Right kidney (tissue), 1 donor: ENCODE results near the gene APEX1.
"Not testable (repeated sequence)": the region's sequence is repeated elsewhere in the genome, so short reads cannot be mapped to it uniquely, and the experiment has no call there.

Experiments used
- DNase-seq: peaks from one replicate; pipeline ENCODE4 v3.0.0-alpha.2; 2016

The APEX1 gene

DNA sequence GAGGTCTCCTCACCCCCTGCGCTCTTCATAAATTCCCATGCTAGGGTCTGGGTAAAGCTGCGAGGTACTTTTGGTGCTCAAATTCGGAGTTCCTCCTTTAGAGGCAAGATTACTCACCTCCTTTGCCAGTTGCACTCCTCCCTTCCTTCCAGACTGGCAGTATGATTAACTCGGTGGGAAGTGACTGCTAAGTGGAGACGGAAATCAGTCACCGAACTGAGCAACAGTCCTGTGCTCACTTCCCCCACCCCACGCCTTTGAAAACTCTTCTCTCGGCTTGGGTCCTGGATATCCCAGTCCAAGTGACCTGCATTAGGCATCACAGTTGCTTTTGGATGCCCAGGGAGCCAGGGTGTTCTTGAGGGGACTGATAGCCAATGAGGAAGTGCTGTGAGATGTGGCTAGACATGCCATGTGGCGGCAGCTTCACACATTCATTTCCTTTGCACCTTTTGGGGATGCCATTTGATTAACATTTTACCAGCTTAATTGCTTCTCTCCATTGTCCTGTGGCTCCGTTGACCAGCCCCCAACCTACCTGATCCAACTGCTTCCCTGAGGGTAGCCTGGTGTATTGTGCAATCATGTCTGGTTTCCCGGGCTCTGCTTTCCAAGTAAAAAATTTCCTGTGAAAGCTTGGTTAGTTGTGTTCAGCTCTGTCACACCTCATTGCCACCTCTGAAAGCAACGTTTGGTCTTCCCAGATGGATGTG lies 15.0 kb downstream of the APEX1 start:
- DNase-seq, result peak; percentile 53

DNA sequence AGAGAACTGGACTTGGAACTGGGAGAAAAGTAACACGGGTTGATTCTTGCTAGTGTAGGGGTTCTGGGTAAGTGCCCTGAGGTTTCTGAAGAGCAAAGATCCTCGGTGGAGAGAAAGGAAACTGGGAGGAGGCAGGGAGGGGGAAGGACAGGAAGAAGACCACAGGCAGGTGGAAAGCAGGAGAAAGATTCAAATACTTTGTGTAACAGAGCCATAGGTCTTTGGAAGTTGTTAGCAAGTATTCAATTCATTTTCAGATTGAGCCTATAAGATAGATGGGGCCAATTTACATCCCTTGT lies 15.5 kb downstream of the APEX1 start:
- DNase-seq, result no peak

DNA sequence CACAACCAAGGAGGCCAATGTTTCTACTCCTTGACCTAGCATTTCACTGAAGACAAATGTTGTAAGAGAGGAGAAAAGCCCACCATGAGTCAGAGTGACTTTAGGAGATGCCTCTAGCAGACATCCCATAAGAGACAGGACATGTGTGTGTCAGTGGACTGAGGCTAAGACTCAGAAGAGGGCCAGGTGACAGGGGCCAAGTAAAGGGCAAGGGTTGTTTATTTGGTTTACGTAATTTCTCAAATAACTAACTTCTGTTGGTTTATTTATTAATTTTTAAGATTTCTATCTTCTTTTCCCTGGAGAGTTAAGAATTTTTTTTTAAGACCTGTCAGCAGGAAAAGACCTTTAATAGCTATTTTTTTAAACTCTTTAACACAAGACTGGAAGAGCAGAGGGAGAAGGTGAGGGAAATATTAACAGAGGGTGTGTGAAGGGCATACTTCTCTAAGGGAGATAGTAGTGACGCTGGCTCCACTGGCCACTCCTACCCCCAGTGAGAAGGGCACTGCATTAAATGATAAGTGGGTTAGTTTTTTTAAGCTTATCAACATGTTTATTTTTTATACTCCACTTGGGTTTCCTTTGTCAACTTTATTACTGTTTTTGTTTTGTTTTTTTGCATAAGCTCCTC lies 17.6 kb downstream of the APEX1 start:
- DNase-seq, result no peak

DNA sequence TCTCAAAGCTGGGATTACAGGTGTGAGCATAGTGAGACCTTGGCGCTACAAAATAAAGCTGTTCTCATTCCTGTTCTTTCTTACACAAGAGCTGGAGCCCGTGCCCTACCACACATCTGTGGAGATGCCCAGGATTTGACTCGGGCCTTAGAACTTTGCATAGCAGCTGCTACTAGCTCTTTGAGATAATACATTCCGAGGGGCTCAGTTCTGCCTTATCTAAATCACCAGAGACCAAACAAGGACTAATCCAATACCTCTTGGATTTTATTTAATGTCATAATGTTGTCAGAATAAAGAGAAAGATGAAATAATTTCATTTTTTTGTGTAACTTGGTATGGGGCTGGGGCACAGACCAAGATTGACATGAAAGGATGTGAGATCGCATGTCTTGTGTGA lies 21.8 kb downstream of the APEX1 start:
- no peak for DNase-seq

DNA sequence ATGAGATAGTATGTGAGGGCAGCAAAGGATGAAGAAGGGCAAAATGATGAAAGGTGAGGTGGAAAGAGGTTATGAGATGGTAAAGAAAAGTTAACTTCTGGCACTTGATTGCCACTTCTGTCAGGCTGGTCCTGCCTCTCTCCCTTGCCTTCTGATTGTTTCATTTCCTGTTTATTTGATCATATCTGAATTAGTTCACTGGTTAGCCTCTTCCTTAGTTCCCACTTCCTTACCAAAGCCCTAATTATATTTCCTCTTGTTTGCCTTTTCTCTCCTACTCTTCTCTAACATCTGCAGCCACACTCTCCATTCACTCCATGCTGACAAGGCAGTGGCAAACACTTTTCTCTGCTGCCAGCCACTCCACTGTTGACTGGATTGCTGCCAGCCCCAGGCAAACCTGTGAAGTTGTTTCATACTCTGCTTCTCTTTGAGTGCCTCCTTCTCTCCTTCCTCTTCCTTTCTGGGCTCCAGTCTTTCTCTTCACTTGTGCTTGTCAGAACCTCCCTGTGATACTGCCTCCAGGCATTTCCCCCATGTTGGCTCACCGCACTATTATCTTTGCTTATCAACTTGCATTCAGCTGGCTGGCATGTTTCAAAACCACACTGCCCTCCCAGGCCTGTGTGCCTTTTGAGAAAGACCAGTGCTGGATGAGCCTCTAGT lies 22.3 kb downstream of the APEX1 start:
- DNase-seq, result no peak

DNA sequence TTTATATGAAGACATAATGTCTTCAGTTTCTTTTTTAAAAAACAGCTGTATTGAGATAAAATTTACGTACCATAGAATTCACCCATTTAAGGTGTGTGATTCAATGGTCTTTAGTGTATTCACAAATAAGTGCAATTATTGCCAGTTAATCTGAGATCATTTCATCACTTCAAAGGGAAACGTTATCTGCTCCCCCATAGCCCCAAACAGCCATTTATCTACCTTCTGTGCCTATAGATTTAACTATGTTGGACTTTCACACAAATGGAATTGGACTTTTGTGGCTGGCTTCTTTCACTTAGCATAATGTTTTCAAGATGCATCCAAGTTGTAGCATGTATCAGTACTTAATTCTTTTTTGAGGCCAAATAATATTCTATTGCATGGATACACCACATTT lies 23.9 kb downstream of the APEX1 start:
- no peak for DNase-seq

DNA sequence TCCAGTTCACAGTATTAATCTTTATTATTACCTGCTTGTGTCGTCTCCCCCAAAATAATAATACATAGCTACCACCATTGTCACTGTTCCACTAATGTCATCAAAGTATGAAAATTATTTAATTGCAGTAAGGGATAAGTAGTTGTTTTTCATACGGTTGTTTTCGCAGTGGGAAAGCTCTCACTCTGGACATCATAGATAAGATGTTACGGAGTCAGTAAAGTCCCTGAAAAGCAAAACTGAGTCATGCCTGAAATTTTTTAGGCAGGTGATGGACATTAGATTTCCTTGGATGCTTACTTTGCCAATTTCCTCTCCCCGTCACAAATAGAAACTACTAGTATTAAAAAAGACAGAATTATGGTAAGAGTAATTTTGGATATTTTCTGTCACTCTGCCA lies 27.4 kb downstream of the APEX1 start:
- no peak for DNase-seq

DNA sequence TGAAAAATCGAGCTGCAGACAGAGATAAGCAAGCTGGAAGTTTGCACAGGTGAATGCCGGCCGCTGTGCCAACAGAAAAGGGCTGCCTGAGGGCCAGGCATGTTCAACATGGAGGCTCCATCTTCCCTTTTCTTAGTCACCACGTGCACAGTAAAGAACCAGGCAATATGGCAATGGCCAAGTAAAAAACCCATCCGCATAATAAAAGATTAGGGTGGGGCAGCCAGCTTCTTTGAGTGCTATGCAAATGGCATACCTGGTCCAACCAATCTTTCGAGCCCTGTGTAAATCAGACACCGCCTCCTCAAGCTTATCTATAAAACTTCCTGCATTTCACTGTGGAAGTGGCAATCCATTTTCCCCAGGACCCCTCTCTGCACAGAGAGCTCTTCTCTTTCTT lies 30.9 kb downstream of the APEX1 start:
- no peak for DNase-seq

DNA sequence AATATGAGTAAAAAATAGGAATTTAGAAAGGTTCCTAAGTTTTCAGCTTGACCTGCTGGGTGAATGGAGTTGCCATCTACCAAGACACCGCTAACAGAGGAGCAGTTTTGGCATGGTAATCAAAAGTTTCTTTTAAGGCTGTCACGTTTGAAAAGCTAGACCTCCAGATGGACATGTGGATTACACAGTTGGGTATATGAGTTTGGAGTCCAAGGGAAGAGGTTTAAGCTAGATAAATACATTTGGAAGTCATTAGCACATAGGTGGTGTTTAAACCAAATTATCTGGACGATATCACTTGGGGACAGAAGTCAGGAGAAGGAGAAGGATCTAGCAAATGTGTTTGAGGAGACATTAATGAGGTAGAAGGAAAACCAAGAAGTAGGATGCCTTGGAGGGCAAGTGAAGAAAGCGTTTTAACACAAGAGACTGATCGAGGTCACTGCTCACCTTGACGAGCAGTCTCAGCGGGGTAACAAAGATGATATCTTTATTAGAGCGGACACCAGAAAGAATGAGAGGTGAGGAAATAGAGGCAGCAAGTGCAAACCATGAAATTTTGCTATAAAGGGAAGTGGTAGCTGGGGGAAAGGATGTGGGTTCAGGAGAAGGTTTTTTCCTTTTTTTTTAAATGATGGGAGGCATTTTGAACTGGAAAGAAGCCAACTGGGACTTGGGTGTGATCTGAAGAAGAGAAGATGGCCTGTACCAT lies 31.8 kb downstream of the APEX1 start:
- DNase-seq, result no peak

DNA sequence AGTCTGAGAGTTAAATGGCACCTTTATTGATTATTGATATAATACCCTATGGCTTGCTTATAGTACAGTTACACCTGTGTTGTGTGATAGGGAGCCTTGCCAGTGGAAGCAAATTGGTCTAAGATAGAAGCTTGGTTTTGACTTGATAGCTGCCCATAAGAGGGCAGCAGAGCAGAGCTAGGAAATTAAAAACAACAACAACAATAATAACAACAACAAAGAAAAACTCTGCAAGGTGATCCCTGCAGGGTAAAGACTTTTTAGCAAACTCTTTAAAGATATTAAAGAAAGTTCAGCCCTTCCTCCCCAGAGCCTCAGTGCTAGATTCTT lies 32.3 kb downstream of the APEX1 start:
- no peak for DNase-seq

DNA sequence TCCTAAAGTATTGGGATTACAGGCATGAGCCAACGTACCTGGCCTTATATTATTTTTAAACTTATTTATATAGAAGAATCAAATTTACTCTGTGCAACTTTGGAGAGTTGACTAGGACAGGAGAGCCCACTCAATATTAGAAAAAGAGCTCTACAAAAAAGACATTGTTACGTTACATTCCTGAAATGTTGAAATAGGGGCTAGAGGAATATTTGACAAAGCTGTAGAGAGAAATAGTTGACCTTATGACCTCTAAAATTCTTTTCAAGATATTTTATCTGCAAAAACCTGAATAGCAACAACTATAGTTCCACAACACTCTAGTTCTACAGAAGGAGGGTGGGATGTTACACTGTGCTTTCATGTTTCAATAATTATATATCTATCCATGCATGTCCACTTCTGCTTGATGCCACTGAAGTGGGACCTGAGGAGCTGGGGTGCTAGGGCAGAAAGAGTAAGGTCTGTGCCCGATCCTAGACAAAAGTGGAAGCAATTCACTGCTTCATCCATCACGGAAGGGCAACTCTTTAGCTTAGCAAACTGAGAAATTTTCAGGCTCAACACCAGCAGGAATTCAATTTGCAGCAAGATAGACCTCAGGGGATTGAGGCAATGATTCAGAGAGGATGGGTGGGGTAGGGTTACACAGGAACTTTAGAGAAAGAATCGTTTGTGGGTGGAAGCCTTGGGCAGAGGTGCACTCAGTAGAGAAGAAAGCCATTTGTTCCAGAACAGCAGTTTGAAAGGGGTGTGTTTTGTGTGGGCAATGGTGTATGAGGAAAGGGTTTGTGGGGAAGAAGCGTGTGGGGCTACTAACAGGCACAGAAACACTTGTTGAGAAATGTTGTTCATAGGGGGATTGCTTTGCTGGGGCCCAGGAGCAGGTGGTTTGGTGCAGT lies 34.3 kb downstream of the APEX1 start:
- DNase-seq, result no peak

DNA sequence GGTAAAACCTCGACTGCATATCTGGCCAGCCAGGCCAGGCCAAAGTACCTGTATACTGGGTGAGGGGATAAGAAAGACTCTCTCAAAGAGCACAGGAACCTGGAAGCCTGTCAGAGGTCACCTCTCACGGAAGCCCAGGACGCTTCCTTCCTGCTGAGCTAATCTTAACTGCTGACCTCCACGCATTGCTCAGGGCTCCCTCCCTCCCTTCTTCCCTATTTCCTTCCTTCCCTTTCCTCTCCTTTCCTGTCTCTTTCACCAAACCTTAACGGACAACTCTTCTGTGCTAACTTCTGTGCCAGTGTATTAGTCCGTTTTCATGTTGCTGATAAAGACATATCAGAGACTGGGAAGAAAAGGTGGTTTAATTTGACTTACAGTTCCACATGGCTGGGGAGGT lies 35.5 kb downstream of the APEX1 start:
- no peak for DNase-seq

DNA sequence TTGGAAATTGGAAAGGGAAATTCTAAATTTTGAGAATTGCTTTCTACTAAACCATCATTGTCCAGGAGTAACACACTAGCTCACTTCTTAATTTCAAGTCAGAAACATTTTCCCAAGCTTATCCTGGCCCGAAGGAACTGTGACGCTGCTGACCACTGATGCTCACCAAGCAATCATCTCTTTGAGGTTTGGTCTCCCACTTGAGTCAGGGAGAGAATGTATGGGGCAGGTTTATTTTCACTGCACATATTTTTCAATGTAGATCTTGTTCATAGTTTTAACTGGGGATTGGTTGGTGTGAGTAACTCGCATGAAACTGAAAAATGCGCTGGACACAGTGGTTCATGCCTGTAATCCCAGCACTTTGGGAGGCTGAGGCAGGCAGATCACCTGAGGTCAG lies 37.5 kb downstream of the APEX1 start:
- no peak for DNase-seq

DNA sequence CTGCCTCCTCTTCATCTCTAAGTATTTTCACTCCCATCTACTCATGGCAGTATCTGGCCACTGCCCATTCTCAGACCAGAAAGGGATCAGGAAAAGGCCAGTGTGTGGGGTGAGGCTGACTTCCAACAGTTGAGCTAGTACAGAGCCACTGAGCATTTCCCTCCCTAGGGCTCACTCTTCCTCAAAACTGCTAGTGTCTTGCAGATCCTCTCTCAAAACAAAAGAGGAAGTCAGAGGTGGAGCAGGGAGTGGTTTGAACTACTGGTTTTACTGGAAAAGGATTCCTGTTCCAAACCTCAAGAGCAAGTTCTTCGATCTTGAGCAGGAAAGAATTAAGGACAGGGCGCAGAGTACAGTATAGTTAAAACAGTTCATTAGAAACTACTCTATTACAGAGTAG lies 38.6 kb downstream of the APEX1 start:
- no peak for DNase-seq

DNA sequence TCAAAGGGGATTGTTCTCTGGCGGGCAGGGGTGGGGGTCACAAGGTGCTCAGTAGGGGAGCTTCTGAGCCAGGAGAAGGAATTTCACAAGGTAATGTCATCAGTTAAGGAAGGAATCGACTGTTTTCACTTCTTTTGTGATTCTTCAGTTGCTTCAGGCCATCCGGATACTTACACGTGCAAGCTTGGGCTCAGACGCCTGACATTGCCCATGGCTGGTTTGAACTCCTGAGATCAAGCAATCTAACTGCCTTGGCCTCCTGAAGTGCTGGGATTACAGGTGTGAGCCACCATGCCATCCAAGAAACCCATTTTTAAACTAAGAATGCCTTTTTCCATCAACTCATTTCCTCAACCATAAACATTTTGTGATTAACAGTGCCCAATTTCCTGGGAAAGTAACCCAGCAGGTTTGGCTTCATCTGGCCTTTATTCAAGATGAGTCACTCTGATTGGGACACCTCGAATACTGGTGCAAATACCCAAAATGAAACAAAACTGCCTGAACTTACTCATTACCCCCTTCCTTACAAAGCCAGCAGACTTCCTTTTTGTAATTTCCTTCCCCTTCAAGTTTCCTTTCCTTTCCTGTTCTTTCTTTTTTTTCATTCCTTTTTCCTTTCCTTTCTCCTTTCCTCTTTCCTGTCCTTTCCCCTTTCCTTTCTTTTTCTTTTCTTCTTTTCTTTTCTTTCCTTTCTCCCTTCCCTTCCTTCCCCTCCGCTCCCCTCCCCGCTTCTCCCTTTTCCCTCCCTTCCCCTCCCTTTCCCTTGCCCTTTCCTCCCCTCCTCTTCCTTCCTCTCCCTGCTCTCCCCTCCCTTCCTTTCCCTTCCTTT lies 40.1 kb downstream of the APEX1 start:
- no peak for DNase-seq

DNA sequence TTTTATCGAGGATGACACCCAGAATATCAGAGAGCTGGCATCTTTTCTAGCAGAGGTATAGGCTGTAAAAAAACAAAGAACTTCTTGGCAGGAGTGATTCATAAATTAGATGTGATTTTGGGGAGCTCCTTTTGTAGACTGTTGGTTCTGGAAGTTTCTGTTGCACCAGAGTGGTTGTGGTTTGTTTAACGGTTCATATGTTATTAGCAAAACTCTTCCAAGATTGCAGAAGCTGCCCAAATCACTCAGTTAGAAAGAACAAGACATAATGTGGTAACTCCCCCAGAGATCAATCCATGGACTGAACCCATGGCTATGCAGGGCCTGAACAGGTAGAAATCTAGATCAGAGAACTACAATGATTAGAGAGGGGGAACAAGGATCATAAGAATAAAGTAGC lies 43.6 kb downstream of the APEX1 start:
- no peak for DNase-seq

DNA sequence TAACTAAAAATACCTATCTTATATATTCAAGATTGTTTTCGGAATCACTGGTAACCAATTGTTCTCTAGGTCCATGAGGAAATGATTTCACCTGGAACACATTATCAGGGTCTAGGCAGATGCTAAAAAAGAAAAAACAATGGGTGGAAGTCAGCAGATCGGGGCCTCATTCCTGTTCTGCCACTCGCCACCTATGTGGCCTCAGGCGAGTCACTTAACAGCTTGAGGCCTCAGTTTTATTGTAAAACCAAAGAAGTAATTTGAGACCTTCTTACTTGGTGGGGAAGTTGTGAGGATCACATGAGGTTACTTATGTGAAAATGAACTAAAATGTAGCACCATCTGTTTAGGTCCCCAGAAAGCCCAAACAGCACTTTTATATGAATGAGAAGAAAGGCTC lies 44.1 kb downstream of the APEX1 start:
- no peak for DNase-seq

DNA sequence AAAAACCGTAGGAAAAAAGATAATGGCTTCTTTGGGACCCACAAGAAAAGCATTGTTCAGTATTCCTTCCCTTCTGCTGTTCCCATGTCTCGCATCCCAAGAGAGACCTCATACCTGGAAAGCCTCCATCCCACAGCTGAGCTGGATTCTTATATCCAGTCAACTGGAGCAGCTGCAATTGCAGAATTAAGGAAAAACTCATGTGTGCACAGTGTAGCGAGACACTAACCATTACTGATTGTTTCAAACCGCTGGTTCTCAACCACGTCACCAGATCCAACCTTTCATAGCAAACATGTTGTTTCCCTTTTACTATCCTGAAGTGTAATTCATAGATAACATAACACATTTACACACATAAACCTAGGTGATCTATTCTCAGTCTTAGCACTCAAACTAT lies 44.9 kb downstream of the APEX1 start:
- no peak for DNase-seq

DNA sequence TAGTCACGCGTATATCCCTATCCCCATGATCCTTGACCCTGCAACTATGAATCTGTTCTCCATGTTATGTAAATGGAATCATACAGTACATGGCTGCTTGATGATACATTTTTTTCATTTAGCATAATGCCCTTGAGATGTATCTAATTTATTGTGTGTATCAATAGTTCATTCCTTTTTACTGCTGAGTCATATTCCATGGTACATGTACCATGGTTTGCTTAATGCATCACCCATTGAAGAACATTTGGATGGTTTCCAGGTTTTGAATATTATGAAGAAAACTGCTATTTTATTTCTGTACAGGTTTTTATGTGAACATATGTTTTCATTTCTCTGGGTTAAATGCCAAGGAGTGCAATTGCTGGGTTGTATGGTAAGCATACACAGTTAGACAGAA lies 46.3 kb downstream of the APEX1 start:
- DNase-seq, result no peak

DNA sequence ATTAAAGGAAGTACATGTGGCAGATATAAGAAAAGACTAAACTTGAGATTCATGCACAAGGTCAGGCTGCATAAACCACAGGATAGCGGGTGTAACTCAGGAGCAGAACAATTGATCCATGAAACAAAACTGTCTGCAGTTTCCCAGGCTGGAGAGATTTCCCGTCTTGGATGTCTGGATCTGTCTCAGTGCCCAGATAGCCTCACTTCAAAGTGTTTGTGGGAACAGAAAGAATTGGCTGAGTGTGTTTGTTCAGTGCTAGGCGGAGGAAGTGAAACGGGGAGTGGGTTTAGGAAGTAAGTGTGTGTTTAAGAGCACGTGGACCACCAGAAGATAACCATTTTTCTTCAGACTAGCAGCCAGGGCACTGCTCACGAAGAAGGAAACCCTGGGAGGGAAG lies 48.9 kb downstream of the APEX1 start:
- no peak for DNase-seq

DNA sequence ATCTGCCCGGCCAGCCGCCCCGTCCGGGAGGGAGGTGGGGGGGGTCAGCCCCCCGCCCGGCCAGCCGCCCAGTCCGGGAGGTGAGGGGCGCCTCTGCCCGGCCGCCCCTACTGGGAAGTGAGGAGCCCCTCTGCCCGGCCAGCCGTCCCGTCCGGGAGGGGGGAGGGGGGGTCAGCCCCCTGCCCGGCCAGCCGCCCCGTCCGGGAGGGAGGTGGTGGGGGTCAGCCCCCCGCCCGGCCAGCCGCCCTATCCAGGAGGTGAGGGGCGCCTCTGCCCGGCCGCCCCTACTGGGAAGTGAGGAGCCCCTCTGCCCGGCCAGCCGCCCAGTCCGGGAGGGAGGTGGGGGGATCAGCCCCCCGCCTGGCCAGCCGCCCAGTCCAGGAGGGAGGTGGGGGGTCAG lies 51.2 kb downstream of the APEX1 start:
- not testable (repeated sequence) for DNase-seq

DNA sequence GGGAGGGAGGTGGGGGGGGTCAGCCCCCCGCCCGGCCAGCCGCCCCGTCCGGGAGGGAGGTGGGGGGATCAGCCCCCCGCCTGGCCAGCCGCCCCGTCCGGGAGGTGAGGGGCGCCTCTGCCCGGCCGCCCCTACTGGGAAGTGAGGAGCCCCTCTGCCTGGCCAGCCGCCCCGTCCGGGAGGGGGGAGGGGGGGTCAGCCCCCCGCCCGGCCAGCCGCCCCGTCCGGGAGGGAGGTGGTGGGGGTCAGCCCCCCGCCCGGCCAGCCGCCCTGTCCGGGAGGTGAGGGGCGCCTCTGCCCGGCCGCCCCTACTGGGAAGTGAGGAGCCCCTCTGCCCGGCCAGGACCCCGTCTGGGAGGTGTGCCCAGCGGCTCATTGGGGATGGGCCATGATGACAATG lies 51.7 kb downstream of the APEX1 start:
- not testable (repeated sequence) for DNase-seq
